ENCODE data around the gene CES5A.

CES5A gene

GRCh38 chr16:55905651-55906050, 30.5 kb upstream of the CES5A start:
- Mint-ChIP-seq H3K4me1 (no peaks in the 10 kb centered on the region), H3K27me3 (peaks cover 80% of the 10 kb centered on the region), H3K4me3 (no peak overlapping the region), H3K36me3 (ENCODE audit: insufficient read depth) (no peaks in the 10 kb centered on the region), H3K9me3 (peaks cover 6% of the 10 kb centered on the region), H3K27ac (ENCODE audit: low read depth) (no peak overlapping the region)
- ATAC-seq (replicated peaks; ENCODE audit: extremely low read depth, poor library complexity, severe bottlenecking) = no peak
- no peak for DNase-seq (ENCODE audit: low spot score in 2 of 2)

DNA sequence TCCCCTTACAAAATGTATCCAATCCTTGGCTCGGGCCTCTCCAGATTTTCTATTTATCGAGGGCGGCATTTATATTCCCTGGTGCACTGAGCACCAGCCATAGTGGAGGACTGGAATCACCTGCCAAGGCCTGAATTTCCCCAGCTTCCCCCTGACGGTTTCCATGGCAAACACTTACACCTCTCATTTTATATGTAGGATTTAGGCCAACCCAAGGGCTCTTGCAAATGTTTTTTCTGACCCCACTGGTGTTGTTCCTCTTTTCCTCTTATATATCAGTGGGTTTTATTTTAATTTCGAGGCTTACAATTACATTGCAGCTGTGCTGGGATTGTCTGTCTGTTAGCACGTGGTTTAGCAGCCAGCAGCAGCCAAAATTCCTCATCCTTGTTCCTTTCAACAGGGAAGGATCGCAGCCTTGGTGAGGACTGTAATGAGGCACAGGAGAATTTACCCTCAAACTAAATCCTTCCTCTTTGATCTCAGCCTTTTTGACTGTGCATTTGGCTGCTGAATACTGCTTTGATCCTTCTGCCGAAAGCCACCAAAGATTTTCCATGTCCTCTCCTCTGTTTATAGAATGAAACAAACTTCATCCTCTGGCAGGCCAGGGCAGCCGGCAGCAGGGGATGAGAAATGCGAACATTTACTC, 26.5 kb upstream of the CES5A start:
- no peak for ATAC-seq (replicated peaks; ENCODE audit: extremely low read depth, poor library complexity, severe bottlenecking)
- Mint-ChIP-seq H3K4me3 (no peak overlapping the region), H3K9me3 (peaks cover 6% of the 10 kb centered on the region), H3K27me3 (peaks cover 72% of the 10 kb centered on the region), H3K27ac (ENCODE audit: low read depth) (no peak overlapping the region), H3K4me1 (no peaks in the 10 kb centered on the region), H3K36me3 (ENCODE audit: insufficient read depth) (no peaks in the 10 kb centered on the region)
- no peak for DNase-seq (ENCODE audit: low spot score in 2 of 2)

DNA sequence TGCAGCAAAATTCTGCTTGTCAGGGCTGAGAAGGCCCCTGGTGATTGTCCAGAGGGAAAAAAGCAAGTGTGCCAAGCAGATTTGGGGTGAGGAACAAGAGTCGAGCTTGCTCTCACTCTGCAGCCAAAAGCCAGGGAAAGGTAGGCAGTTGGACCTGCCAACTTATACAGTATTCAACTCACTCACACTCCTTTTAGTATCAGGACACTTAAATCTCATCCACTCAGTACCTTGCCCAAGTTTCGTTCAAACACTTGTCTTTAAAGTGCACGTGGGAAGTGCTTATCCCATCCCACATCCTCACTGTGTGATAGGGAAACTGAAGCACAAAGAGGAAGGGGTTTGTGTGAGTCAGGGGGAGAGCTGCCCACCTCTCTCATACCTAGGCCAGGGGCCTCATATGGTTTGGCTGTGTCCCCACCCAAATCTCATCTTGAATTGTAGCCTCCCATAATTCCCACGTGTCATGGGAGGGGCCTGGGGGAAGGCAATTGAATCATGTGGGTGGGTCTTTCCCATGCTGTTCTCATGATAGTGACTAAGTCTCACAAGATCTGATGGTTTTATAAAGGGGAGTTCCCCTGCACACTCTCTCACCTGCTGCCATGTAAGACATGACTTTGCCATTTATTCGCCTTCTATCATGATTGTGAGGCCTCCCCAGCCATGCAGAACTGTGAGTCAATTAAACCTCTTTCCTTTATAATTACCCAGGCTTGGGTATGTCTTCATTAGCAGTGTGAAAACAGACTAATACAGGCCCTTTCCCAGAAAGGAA, 25.6 kb upstream of the CES5A start:
- Mint-ChIP-seq H3K4me1 (no peaks in the 10 kb centered on the region), H3K36me3 (ENCODE audit: insufficient read depth) (no peaks in the 10 kb centered on the region), H3K9me3 (peaks cover 12% of the 10 kb centered on the region), H3K27me3 (peaks cover 72% of the 10 kb centered on the region), H3K27ac (ENCODE audit: low read depth) (no peak overlapping the region), H3K4me3 (no peak overlapping the region)
- DNase-seq (ENCODE audit: low spot score in 2 of 2) = no peak
- no peak for ATAC-seq (replicated peaks; ENCODE audit: extremely low read depth, poor library complexity, severe bottlenecking)

DNA sequence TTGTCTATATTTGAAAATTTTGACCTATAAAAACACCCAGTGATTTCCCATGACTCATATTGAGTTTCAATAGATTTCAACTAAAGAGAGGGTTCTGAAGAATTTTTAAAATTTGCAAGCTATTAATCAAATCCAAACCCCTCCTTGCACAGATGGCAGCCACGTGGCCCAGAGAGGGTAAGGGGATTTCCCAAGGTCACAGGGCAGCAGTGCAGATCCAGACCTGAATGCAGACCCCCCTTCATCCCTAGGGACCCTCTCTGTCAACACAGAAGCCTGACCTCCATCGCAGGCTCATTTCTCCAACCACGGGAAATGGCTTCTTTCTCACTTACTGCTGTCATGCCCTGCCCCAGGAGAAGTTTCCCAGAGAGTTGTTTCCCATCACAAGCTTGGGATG, 24.7 kb upstream of the CES5A start:
- ATAC-seq (replicated peaks; ENCODE audit: extremely low read depth, poor library complexity, severe bottlenecking) (no peak), DNase-seq (ENCODE audit: low spot score in 2 of 2) (no peak)
- Mint-ChIP-seq H3K27me3 (peaks cover 67% of the 10 kb centered on the region), H3K4me3 (no peak overlapping the region), H3K27ac (ENCODE audit: low read depth) (no peak overlapping the region), H3K9me3 (peaks cover 17% of the 10 kb centered on the region), H3K36me3 (ENCODE audit: insufficient read depth) (no peaks in the 10 kb centered on the region), H3K4me1 (no peaks in the 10 kb centered on the region)

DNA sequence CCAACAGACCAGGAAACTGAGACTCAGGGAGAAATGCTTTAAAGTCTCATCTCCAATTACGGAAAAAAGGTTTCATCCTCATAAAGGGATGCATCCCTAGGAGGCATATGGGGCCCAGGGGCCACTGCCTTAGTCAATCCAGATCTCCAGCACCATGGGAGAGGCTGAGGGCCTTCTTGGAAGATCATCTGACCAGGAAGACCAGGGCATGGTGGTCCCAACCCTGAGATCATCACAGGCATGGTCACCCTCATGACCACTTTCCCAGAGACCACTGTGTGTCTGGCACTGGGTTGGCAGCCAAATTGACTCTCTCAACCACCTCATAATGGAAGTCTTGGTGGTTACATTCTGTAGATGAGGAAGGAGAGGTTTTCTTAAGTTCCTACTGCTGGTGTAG, 23.4 kb upstream of the CES5A start:
- DNase-seq (ENCODE audit: low spot score in 2 of 2) (no peak), ATAC-seq (replicated peaks; ENCODE audit: extremely low read depth, poor library complexity, severe bottlenecking) (no peak)
- no peaks in the 10 kb centered on the region for H3K4me1 Mint-ChIP-seq
- H3K36me3 Mint-ChIP-seq (ENCODE audit: insufficient read depth) = no peaks in the 10 kb centered on the region
- no peak overlapping the region for H3K4me3 Mint-ChIP-seq
- peaks cover 54% of the 10 kb centered on the region for H3K27me3 Mint-ChIP-seq
- no peak overlapping the region for H3K27ac Mint-ChIP-seq (ENCODE audit: low read depth)
- peaks cover 13% of the 10 kb centered on the region for H3K9me3 Mint-ChIP-seq

GRCh38 chr16:55892821-55893220, 17.6 kb upstream of the CES5A start:
- H3K27me3 Mint-ChIP-seq = peaks cover 38% of the 10 kb centered on the region

DNA sequence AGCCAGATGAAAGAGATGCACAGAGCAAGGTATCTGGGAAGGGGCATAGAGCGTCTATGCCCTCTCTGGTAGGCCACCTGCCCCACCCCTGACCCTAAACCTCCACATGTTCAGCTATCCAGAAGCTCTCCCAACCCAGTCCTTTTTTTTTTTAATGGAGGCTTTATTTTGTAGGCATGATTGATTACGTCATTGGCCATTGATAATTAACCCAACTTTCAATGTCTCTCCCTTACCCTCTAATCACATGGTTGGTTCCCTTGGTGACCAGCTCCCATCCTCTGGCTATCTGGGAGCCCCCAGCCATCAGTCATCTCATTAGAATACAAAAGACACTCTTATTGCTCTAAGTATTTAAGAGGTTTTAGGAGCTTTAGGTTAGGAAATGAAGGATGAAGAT, 14.3 kb upstream of the CES5A start:
- ATAC-seq (replicated peaks; ENCODE audit: extremely low read depth, poor library complexity, severe bottlenecking) (no peak), DNase-seq (ENCODE audit: low spot score in 2 of 2) (no peak)
- no peaks in the 10 kb centered on the region for H3K4me1 Mint-ChIP-seq
- no peak overlapping the region for H3K27ac Mint-ChIP-seq (ENCODE audit: low read depth)
- peaks cover 6% of the 10 kb centered on the region for H3K9me3 Mint-ChIP-seq
- H3K36me3 Mint-ChIP-seq (ENCODE audit: insufficient read depth) = no peaks in the 10 kb centered on the region
- peaks cover 34% of the 10 kb centered on the region for H3K27me3 Mint-ChIP-seq
- H3K4me3 Mint-ChIP-seq = no peak overlapping the region

More at GRCh38 chr16:55892821-55893220, 17.6 kb upstream of the CES5A start:
- H3K36me3 Mint-ChIP-seq (ENCODE audit: insufficient read depth) = no peaks in the 10 kb centered on the region
- H3K4me1 Mint-ChIP-seq = no peaks in the 10 kb centered on the region
- peaks cover 17% of the 10 kb centered on the region for H3K9me3 Mint-ChIP-seq
- H3K4me3 Mint-ChIP-seq = no peak overlapping the region
- no peak for ATAC-seq (replicated peaks; ENCODE audit: extremely low read depth, poor library complexity, severe bottlenecking)
- H3K27ac Mint-ChIP-seq (ENCODE audit: low read depth) = no peak overlapping the region
- no peak for DNase-seq (ENCODE audit: low spot score in 2 of 2)

- Mint-ChIP-seq H3K9me3 (peaks cover 6% of the 10 kb centered on the region), H3K27ac (ENCODE audit: low read depth) (no peak overlapping the region), H3K4me1 (no peaks in the 10 kb centered on the region), H3K4me3 (no peak overlapping the region), H3K27me3 (peaks cover 40% of the 10 kb centered on the region), H3K36me3 (ENCODE audit: insufficient read depth) (no peaks in the 10 kb centered on the region)
- DNase-seq (ENCODE audit: low spot score in 2 of 2) (no peak), ATAC-seq (replicated peaks; ENCODE audit: extremely low read depth, poor library complexity, severe bottlenecking) (no peak)
Measured at GRCh38 chr16:55888546-55888945, 13.4 kb upstream of the CES5A start.

- H3K4me1 Mint-ChIP-seq = no peaks in the 10 kb centered on the region
- H3K36me3 Mint-ChIP-seq (ENCODE audit: insufficient read depth) = no peaks in the 10 kb centered on the region
- no peak for DNase-seq (ENCODE audit: low spot score in 2 of 2)
- no peak for ATAC-seq (replicated peaks; ENCODE audit: extremely low read depth, poor library complexity, severe bottlenecking)
- peaks cover 19% of the 10 kb centered on the region for H3K27me3 Mint-ChIP-seq
- no peak overlapping the region for H3K27ac Mint-ChIP-seq (ENCODE audit: low read depth)
- H3K9me3 Mint-ChIP-seq = no peaks in the 10 kb centered on the region
- H3K4me3 Mint-ChIP-seq = no peak overlapping the region
Measured at GRCh38 chr16:55876854-55877253, 1.7 kb upstream of the CES5A start.

DNA sequence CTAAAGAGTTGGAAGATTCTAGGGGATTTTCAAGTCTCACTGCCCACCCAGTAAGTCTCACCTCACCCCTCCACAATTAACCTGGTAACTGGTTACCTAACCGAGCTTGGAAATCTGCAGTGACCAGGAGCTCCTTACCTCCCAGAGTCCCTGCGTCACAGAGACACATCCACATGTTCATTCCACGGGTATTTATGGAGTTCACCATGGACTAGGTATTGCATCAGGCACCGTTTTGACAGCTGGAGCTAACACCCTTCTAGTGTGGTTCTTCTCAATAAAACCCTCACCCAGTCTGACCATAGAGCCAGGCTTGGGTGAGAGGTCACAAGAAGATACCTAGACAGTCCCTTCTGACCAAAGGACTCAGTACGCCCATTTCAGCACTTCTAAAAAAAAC, 2.1 kb downstream of the CES5A start:
- H3K4me3 Mint-ChIP-seq = no peak overlapping the region
- ATAC-seq (replicated peaks; ENCODE audit: extremely low read depth, poor library complexity, severe bottlenecking) = no peak
- no peaks in the 10 kb centered on the region for H3K36me3 Mint-ChIP-seq (ENCODE audit: insufficient read depth)
- no peaks in the 10 kb centered on the region for H3K9me3 Mint-ChIP-seq
- no peak overlapping the region for H3K27ac Mint-ChIP-seq (ENCODE audit: low read depth)
- H3K4me1 Mint-ChIP-seq = no peaks in the 10 kb centered on the region
- peaks cover 50% of the 10 kb centered on the region for H3K27me3 Mint-ChIP-seq
- no peak for DNase-seq (ENCODE audit: low spot score in 2 of 2)

- Mint-ChIP-seq H3K27ac (ENCODE audit: low read depth) (no peak overlapping the region), H3K4me1 (no peaks in the 10 kb centered on the region), H3K27me3 (peaks cover 51% of the 10 kb centered on the region), H3K36me3 (ENCODE audit: insufficient read depth) (no peaks in the 10 kb centered on the region), H3K9me3 (no peaks in the 10 kb centered on the region), H3K4me3 (no peak overlapping the region)
- ATAC-seq (replicated peaks; ENCODE audit: extremely low read depth, poor library complexity, severe bottlenecking) (no peak), DNase-seq (ENCODE audit: low spot score in 2 of 2) (no peak)
Measured at GRCh38 chr16:55872130-55872529, 3.0 kb downstream of the CES5A start.

DNA sequence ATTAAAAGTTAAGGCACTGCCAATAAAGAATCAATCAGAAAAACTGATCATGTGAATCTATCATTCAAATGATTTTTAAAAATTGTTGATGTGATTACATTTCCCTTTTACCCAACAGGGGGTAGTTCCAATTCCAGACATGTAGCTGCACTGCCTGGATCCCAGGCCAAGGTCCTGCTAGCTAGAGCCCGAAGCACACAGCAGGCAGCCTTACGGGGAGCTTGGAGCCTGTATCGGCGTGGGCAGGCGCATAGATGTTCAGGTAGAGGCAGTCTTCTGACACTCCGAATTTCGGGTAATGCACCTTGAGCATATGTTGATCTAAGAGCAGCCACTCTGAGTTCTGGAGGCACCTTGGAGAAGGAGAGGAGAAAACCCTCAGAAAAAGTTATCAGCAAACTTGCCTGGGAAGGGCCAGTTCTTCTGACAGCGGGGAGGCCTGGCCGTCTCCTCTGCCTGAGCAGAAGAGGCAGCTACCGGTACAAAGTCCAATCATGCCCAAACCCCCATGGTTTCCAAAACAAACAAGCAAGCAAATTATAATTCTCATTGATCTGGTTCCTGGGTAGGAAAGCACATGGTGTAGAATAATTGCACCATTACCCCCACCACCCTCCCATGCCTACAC, 3.6 kb downstream of the CES5A start:
- Mint-ChIP-seq H3K27me3 (peaks cover 48% of the 10 kb centered on the region), H3K27ac (ENCODE audit: low read depth) (no peak overlapping the region), H3K36me3 (ENCODE audit: insufficient read depth) (no peaks in the 10 kb centered on the region), H3K4me1 (no peaks in the 10 kb centered on the region), H3K4me3 (no peak overlapping the region), H3K9me3 (no peaks in the 10 kb centered on the region)
- ATAC-seq (replicated peaks; ENCODE audit: extremely low read depth, poor library complexity, severe bottlenecking) (no peak), DNase-seq (ENCODE audit: low spot score in 2 of 2) (no peak)

DNA sequence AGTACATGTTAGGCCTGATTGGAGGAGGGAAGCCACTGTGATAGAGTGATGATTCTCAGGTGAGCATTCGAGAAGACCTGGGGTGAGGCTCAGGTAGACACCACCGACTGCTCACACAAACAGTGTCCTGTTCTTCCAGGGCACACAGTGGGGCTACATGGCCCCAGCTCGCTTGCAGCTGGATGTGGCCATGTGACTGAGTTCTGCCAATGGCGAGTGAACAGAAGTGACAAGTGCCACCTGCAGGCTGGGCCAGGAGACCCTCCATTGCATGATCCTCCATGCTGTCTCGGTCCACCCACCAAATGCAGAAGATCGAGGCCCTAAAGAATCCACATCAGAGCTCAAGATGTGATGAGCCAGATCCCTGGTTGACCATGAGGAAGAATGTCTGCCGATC, 6.2 kb downstream of the CES5A start:
- H3K9me3 Mint-ChIP-seq = no peaks in the 10 kb centered on the region

More for the DNA sequence above, 6.2 kb downstream of the CES5A start:
- Mint-ChIP-seq H3K4me3 (no peak overlapping the region), H3K27ac (ENCODE audit: low read depth) (no peak overlapping the region), H3K4me1 (no peaks in the 10 kb centered on the region), H3K36me3 (ENCODE audit: insufficient read depth) (no peaks in the 10 kb centered on the region), H3K27me3 (peaks cover 41% of the 10 kb centered on the region)
- ATAC-seq (replicated peaks; ENCODE audit: extremely low read depth, poor library complexity, severe bottlenecking) (no peak), DNase-seq (ENCODE audit: low spot score in 2 of 2) (no peak)

Measured in central memory CD8-positive, alpha-beta T cell (primary cell).